Colonic mucosa (tissue), 4 donors: ENCODE measurements around the gene SPAG6. TPM values are rescaled to one million over a fixed set of nuclear protein-coding genes. Genes with fewer than 3 reads are reported as not detected.
A peak's percentile ranks its signal among the peaks of the same experiment; 100 is the strongest.

Experiments used
- DNase-seq: peaks from one replicate; pipeline ENCODE4 v3.0.0-alpha.2; 2020
- H3K27ac ChIP-seq: fragments of 200-600 bp; one replicate; pipeline ENCODE4 v1.8.0; 2021
- H3K27me3 ChIP-seq: fragments of 200-600 bp; one replicate; pipeline ENCODE4 v1.8.0; 2021
- H3K36me3 ChIP-seq: fragments of 200-600 bp; one replicate; pipeline ENCODE4 v1.8.0; 2021
- H3K4me1 ChIP-seq: fragments of 200-600 bp; one replicate; pipeline ENCODE4 v1.8.0; 2021; ENCODE audit warnings: mild to moderate bottlenecking
- H3K4me3 ChIP-seq: fragments of 200-600 bp; one replicate; pipeline ENCODE4 v1.8.0; 2021
- H3K9ac ChIP-seq, 2 donors: one replicate each; pipeline ENCODE4 v1.7.0; 2013; ENCODE audit warnings: control low read depth in 2 of 2, low read depth in 2 of 2, low read length in 2 of 2
- H3K9me3 ChIP-seq: fragments of 200-600 bp; one replicate; pipeline ENCODE4 v1.8.0; 2021
- CTCF ChIP-seq: fragments of 200-600 bp; IDR thresholded peaks from one replicate; pipeline ENCODE4 v1.8.0; 2022; ENCODE audit warnings: antibody characterized with exemption, mild to moderate bottlenecking
- intact Hi-C: fragments of 100-400 bp; cut with DNase I; formaldehyde crosslinking; loops from one replicate; pipeline ENCODE4 v1.14.1; 2022
- total RNA-seq, 2 donors: library from RNA; stranded (reverse); fragmentation: NEBNext Ultra II Directional in 1 of 2; extraction: Animal tissue kit (Norgen Biotek cat#: 25700) in 1 of 2; gene quantifications; one replicate each; pipeline ENCODE4 v1.2.1, GENCODE V29; 2021
- donor health status: healthy.
- donor health status: DM: no; HTN: no; CAD: no.
- donor health status: DM: no; HTN: no; CAD: no.

SPAG6 gene
- total RNA-seq, 2 donors from 2014 or later, result not detected

GRCh38 chr10:22339761-22340328, 5.5 kb upstream of the SPAG6 start:
- H3K27me3 ChIP-seq, result peaks cover 76% of the 10 kb centered on the region
- H3K9ac ChIP-seq, result peak overlapping the region in 1 of 2 donors; percentile 43
- peak overlapping the region; percentile 78 for H3K4me3 ChIP-seq
- peaks cover 15% of the 10 kb centered on the region for H3K4me1 ChIP-seq
- intact Hi-C loops, result loop anchor here (10.0 kb wide), 1 partner anchor 85 kb away; no protein-coding TSS in a partner anchor
- TF ChIP-seq CTCF, result no peak
- no peaks in the 10 kb centered on the region for H3K36me3 ChIP-seq
- no peaks in the 10 kb centered on the region for H3K9me3 ChIP-seq
- DNase-seq, result no peak
- H3K27ac ChIP-seq, result peak overlapping the region; percentile 86

GRCh38 chr10:22340329-22341189, 4.7 kb upstream of the SPAG6 start:
- peak; percentile 66 for DNase-seq
- no peaks in the 10 kb centered on the region for H3K9me3 ChIP-seq

GRCh38 chr10:22341190-22341925, 3.9 kb upstream of the SPAG6 start:
- no peak for TF ChIP-seq CTCF
- Histone ChIP-seq H3K4me1 (peaks cover 2% of the 10 kb centered on the region), H3K27ac (peak overlapping the region; percentile 86), H3K9me3 (no peaks in the 10 kb centered on the region), H3K36me3 (no peaks in the 10 kb centered on the region), H3K9ac (peak overlapping the region; percentile 43 to 93), H3K4me3 (peak overlapping the region; percentile 78), H3K27me3 (peaks cover 73% of the 10 kb centered on the region)
- intact Hi-C loops, result loop anchor here (10.0 kb wide), 1 partner anchor 87 kb away; no protein-coding TSS in a partner anchor
- no peak for DNase-seq

More at GRCh38 chr10:22340329-22341189, 4.7 kb upstream of the SPAG6 start:
- H3K9ac ChIP-seq, result peak overlapping the region; percentile 43 to 93
- H3K4me1 ChIP-seq, result peaks cover 10% of the 10 kb centered on the region
- peak overlapping the region; percentile 86 for H3K27ac ChIP-seq
- no peaks in the 10 kb centered on the region for H3K36me3 ChIP-seq
- TF ChIP-seq CTCF, result no peak
- H3K4me3 ChIP-seq, result peak overlapping the region; percentile 78
- H3K27me3 ChIP-seq, result peaks cover 76% of the 10 kb centered on the region
- intact Hi-C loops, result loop anchor here (10.0 kb wide), 1 partner anchor 86 kb away; no protein-coding TSS in a partner anchor

- intact Hi-C loops, result loop anchor here (10.0 kb wide), 1 partner anchor 87 kb away; no protein-coding TSS in a partner anchor
- H3K9ac ChIP-seq, result no peak overlapping the region
- H3K36me3 ChIP-seq, result no peaks in the 10 kb centered on the region
- H3K4me1 ChIP-seq, result no peaks in the 10 kb centered on the region
- no peak for DNase-seq
- peaks cover 71% of the 10 kb centered on the region for H3K27me3 ChIP-seq
- H3K4me3 ChIP-seq, result no peak overlapping the region
- H3K9me3 ChIP-seq, result no peaks in the 10 kb centered on the region
- no peak overlapping the region for H3K27ac ChIP-seq
- TF ChIP-seq CTCF, result no peak
These were observed 3.4 kb upstream of the SPAG6 start for GRCh38 chr10:22341926-22342196.

GRCh38 chr10:22342421-22342820, 2.9 kb upstream of the SPAG6 start:
- Histone ChIP-seq H3K27me3 (peaks cover 71% of the 10 kb centered on the region), H3K4me3 (no peak overlapping the region), H3K9ac (no peak overlapping the region), H3K27ac (no peak overlapping the region), H3K9me3 (no peaks in the 10 kb centered on the region), H3K36me3 (no peaks in the 10 kb centered on the region), H3K4me1 (no peaks in the 10 kb centered on the region)
- no peak for DNase-seq
- intact Hi-C loops, result loop anchor here (10.0 kb wide), 1 partner anchor 88 kb away; no protein-coding TSS in a partner anchor
- no peak for TF ChIP-seq CTCF
